ENCODE data around the gene PCBD2. TPM values are rescaled to one million over a fixed set of nuclear protein-coding genes. Genes with fewer than 3 reads are reported as not detected.
"Not testable (repeated sequence)": the region's sequence is repeated elsewhere in the genome, so short reads cannot be mapped to it uniquely, and the experiment has no call there.

The PCBD2 gene
- total RNA-seq, 1 donor from 2014 or later = 5.6 TPM

DNA sequence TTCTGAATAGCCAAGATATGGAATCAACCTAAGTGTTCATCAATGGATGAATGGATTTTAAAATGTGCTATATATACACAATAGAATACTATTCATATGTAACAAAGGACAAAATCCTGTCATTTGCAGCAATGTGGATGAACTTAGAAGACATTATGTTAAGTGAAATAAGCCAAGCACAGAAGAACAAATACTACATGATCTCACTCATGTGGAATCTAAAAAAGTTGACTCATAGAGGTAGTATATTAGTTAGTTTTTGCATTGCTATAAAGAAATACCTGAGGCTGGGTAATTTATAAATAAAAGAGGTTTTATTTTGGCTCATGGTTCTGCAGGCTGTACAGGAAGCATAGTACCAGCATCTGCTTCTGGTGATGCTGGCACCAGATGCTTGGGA lies 70.9 kb downstream of the PCBD2 start:
- peak; percentile 12 for DNase-seq (ENCODE audit: low read depth)
- TF ChIP-seq, protein P1, sequence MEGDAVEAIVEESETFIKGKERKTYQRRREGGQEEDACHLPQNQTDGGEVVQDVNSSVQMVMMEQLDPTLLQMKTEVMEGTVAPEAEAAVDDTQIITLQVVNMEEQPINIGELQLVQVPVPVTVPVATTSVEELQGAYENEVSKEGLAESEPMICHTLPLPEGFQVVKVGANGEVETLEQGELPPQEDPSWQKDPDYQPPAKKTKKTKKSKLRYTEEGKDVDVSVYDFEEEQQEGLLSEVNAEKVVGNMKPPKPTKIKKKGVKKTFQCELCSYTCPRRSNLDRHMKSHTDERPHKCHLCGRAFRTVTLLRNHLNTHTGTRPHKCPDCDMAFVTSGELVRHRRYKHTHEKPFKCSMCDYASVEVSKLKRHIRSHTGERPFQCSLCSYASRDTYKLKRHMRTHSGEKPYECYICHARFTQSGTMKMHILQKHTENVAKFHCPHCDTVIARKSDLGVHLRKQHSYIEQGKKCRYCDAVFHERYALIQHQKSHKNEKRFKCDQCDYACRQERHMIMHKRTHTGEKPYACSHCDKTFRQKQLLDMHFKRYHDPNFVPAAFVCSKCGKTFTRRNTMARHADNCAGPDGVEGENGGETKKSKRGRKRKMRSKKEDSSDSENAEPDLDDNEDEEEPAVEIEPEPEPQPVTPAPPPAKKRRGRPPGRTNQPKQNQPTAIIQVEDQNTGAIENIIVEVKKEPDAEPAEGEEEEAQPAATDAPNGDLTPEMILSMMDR (conservative IDR thresholded peaks at IDR 0.05; ENCODE audit: low read depth, low read length) = no peak
- no peak overlapping the region for H3K4me3 ChIP-seq (ENCODE audit: low read depth, low read length)

DNA sequence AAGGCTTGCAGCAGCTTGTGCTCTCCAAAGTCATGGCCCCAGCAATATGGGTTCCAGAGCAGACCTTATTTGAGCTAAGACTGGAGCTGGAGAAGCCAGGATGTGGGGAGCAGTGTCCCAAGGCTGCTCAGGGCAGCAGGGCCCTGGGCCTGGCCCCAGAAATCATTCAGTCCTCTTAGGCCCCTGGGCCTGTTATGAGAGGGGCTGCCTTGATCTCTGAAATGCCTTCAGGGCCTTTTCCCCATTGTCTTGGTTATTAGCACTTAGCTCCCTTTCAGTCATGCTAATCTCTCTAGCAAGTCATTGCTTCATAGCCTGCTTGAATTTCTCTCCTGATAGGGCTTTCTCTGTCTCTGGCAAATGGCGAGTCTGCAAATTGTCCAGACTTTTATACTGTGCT lies 71.9 kb downstream of the PCBD2 start:
- TF ChIP-seq, protein P1 (conservative IDR thresholded peaks at IDR 0.05; ENCODE audit: low read depth, low read length) = no peak
- H3K4me3 ChIP-seq (ENCODE audit: low read depth, low read length) = no peak overlapping the region
- DNase-seq (ENCODE audit: low read depth) = no peak

GRCh38 chr5:134979416-134979815 lies 74.5 kb downstream of the PCBD2 start:
- H3K4me3 ChIP-seq (ENCODE audit: low read depth, low read length) = no peak overlapping the region
- TF ChIP-seq, protein P1 (conservative IDR thresholded peaks at IDR 0.05; ENCODE audit: low read depth, low read length) = no peak

GRCh38 chr5:134982230-134982629 lies 77.3 kb downstream of the PCBD2 start:
- no peak overlapping the region for H3K4me3 ChIP-seq (ENCODE audit: low read depth, low read length)
- DNase-seq (ENCODE audit: low read depth) = no peak
- TF ChIP-seq, protein P1 (conservative IDR thresholded peaks at IDR 0.05; ENCODE audit: low read depth, low read length) = no peak

More at GRCh38 chr5:134979416-134979815, 74.5 kb downstream of the PCBD2 start:
- no peak for DNase-seq (ENCODE audit: low read depth)

DNA sequence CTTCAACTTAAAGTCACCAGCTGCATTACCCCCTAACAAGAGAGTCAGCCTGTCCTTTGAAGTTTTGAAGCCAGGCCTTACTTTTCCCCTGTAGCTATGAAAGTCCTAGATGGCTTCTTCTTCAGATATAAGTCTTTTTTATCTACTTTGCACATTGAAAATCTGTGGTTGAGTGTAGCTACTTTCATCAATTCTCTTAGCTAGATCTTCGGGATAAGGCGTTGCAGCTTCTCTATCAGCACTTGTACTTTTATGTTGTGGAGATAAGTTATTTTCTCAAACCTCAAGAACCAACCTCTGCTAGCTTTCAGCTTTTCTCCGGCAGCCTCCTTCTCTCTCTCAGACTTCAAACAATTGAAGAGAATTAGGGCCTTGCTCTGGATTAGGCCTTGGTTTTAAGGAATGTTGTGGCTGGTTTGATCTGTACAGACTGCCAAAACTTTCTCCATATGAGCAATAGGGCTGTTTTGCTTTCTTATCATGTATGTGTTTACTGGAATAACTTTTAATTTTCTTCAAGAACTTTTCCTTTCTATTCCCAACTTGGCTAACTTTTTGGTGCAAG lies 84.4 kb downstream of the PCBD2 start:
- no peak overlapping the region for H3K4me3 ChIP-seq (ENCODE audit: low read depth, low read length)
- TF ChIP-seq, protein P1 (conservative IDR thresholded peaks at IDR 0.05; ENCODE audit: low read depth, low read length) = no peak
- DNase-seq (ENCODE audit: low read depth) = no peak

GRCh38 chr5:134990183-134990582 lies 85.3 kb downstream of the PCBD2 start:
- not testable (repeated sequence) for H3K4me3 ChIP-seq (ENCODE audit: low read depth, low read length); DNase-seq (ENCODE audit: low read depth)

GRCh38 chr5:134992148-134992547 lies 87.2 kb downstream of the PCBD2 start:
- TF ChIP-seq, protein P1 (conservative IDR thresholded peaks at IDR 0.05; ENCODE audit: low read depth, low read length) = no peak
- DNase-seq (ENCODE audit: low read depth) = no peak
- H3K4me3 ChIP-seq (ENCODE audit: low read depth, low read length) = no peak overlapping the region

Measured in epithelial cell of proximal tubule (primary cell).